ENCODE results near the gene POTEM.
"Not testable (repeated sequence)": the region's sequence is repeated elsewhere in the genome, so short reads cannot be mapped to it uniquely, and the experiment has no call there.

Gene POTEM

GRCh38 chr14:19027895-19028294, 60.7 kb downstream of the POTEM start:
- DNase-seq (ENCODE audit: insufficient read length, low spot score); FAIRE-seq: not testable (repeated sequence)

GRCh38 chr14:19036811-19037382, 69.7 kb downstream of the POTEM start:
- not testable (repeated sequence) for DNase-seq (ENCODE audit: insufficient read length, low spot score); FAIRE-seq

GRCh38 chr14:19038060-19038664, 70.9 kb downstream of the POTEM start:
- FAIRE-seq; DNase-seq (ENCODE audit: insufficient read length, low spot score): not testable (repeated sequence)

- FAIRE-seq; DNase-seq (ENCODE audit: insufficient read length, low spot score): not testable (repeated sequence)
Observed at GRCh38 chr14:19038785-19039184, 71.6 kb downstream of the POTEM start.

- not testable (repeated sequence) for FAIRE-seq; DNase-seq (ENCODE audit: insufficient read length, low spot score)
Observed at GRCh38 chr14:19043384-19043783, 76.2 kb downstream of the POTEM start.

Measured in H54 (cell line).